ENCODE results near the gene CPNE8. TPM values are rescaled to one million over a fixed set of nuclear protein-coding genes. Genes with fewer than 3 reads are reported as not detected.

CPNE8 gene
- total RNA-seq, 1 experiment from 2014 or later = 13.5 TPM

DNA sequence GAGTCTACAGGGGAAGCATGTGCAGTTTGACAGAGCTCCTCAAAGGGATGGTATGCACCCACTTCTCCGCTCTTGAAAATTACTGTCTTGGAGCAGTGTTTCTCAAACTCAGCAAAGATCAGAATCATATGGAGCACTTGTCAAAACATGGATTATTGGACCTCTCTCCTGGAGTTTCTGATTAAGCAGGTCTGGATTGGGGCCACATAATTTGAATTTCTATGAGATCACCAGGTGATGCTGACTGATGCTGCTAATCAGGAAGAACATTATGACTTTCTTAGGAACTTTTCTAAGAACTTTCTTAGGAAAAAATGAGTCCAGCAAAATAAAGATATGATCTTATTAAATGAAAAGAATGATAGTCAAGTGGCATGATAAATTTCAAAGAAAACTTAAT is 144.3 kb downstream of the CPNE8 start:
- no peak for DNase-seq
- Histone ChIP-seq H3K4me1 (no peaks in the 10 kb centered on the region), H3K4me3 (ENCODE audit: low read depth, low read length) (no peak overlapping the region), H3K36me3 (ENCODE audit: control insufficient read depth, insufficient read depth, low read length) (no peaks in the 10 kb centered on the region), H3K9me3 (no peaks in the 10 kb centered on the region), H3K27me3 (replicated peaks; ENCODE audit: control insufficient read depth, insufficient read depth, low read length) (no peaks in the 10 kb centered on the region)
- ChIA-PET CTCF (no interaction called here), POLR2A (no interaction called here)
- no peaks in the 10 kb centered on the region for H3K36me3 Mint-ChIP-seq (ENCODE audit: insufficient read depth, unreplicated experiment)
- no peaks in the 10 kb centered on the region for H3K27me3 Mint-ChIP-seq (ENCODE audit: insufficient read depth, unreplicated experiment)
- no peak overlapping the region for H3K4me3 Mint-ChIP-seq (ENCODE audit: unreplicated experiment)
- no peak overlapping the region for H3K27ac Mint-ChIP-seq (ENCODE audit: unreplicated experiment)
- TF ChIP-seq, protein P1, sequence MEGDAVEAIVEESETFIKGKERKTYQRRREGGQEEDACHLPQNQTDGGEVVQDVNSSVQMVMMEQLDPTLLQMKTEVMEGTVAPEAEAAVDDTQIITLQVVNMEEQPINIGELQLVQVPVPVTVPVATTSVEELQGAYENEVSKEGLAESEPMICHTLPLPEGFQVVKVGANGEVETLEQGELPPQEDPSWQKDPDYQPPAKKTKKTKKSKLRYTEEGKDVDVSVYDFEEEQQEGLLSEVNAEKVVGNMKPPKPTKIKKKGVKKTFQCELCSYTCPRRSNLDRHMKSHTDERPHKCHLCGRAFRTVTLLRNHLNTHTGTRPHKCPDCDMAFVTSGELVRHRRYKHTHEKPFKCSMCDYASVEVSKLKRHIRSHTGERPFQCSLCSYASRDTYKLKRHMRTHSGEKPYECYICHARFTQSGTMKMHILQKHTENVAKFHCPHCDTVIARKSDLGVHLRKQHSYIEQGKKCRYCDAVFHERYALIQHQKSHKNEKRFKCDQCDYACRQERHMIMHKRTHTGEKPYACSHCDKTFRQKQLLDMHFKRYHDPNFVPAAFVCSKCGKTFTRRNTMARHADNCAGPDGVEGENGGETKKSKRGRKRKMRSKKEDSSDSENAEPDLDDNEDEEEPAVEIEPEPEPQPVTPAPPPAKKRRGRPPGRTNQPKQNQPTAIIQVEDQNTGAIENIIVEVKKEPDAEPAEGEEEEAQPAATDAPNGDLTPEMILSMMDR (IDR thresholded peaks at IDR 0.05; ENCODE audit: insufficient read depth in 1 of 2, low read depth in 1 of 2, low read length in 1 of 2, severe bottlenecking in 1 of 2, unreplicated experiment in 1 of 2) = no peak
- intact Hi-C loops (cut with micrococcal nuclease; ENCODE audit: unreplicated experiment) = loop anchor here (10.0 kb wide), 1 partner anchor 144 kb away; the partner anchor contains the start of gene CPNE8
- BruUV-seq (replicated peaks) = no TSS peak
- no peaks in the 10 kb centered on the region for H3K4me1 Mint-ChIP-seq (ENCODE audit: low read depth, unreplicated experiment)
- H3K9me3 Mint-ChIP-seq (ENCODE audit: unreplicated experiment) = no peaks in the 10 kb centered on the region

DNA sequence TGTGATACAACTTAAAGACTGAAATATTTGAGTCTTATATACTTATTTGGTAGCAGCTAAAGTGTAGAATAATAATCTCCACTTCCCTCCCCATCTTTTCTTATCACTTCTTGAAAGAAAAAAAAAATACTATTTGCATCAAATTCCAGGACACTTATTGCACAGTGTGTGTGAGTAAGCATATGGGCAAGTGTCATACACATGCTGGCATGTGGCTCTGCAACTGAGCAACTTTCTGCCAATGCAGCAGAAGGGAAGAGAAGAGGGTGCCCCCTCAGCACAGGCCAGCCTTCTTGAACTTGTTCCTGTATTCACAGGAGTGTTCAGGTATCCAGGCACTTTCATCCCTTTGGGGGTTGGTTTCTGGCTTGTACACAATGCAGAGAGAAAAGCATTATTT is 145.8 kb downstream of the CPNE8 start:
- DNase-seq = no peak
- H3K36me3 ChIP-seq (ENCODE audit: control insufficient read depth, insufficient read depth, low read length) = no peaks in the 10 kb centered on the region
- H3K9me3 ChIP-seq = no peaks in the 10 kb centered on the region
- no peak overlapping the region for H3K4me3 ChIP-seq (ENCODE audit: low read depth, low read length)
- ChIA-PET POLR2A (no interaction called here), CTCF (no interaction called here)
- no peaks in the 10 kb centered on the region for H3K9me3 Mint-ChIP-seq (ENCODE audit: unreplicated experiment)
- no peaks in the 10 kb centered on the region for H3K4me1 Mint-ChIP-seq (ENCODE audit: low read depth, unreplicated experiment)
- no peaks in the 10 kb centered on the region for H3K27me3 ChIP-seq (replicated peaks; ENCODE audit: control insufficient read depth, insufficient read depth, low read length)
- no peaks in the 10 kb centered on the region for H3K36me3 Mint-ChIP-seq (ENCODE audit: insufficient read depth, unreplicated experiment)
- no peak overlapping the region for H3K4me3 Mint-ChIP-seq (ENCODE audit: unreplicated experiment)
- no peak overlapping the region for H3K27ac Mint-ChIP-seq (ENCODE audit: unreplicated experiment)
- intact Hi-C loops (cut with micrococcal nuclease; ENCODE audit: unreplicated experiment) = loop anchor here (10.0 kb wide), 1 partner anchor 145 kb away; the partner anchor contains the start of gene CPNE8
- H3K27me3 Mint-ChIP-seq (ENCODE audit: insufficient read depth, unreplicated experiment) = no peaks in the 10 kb centered on the region
- no TSS peak for BruUV-seq (replicated peaks)
- no peaks in the 10 kb centered on the region for H3K4me1 ChIP-seq
- TF ChIP-seq, protein P1 (IDR thresholded peaks at IDR 0.05; ENCODE audit: insufficient read depth in 1 of 2, low read depth in 1 of 2, low read length in 1 of 2, severe bottlenecking in 1 of 2, unreplicated experiment in 1 of 2) = no peak

DNA sequence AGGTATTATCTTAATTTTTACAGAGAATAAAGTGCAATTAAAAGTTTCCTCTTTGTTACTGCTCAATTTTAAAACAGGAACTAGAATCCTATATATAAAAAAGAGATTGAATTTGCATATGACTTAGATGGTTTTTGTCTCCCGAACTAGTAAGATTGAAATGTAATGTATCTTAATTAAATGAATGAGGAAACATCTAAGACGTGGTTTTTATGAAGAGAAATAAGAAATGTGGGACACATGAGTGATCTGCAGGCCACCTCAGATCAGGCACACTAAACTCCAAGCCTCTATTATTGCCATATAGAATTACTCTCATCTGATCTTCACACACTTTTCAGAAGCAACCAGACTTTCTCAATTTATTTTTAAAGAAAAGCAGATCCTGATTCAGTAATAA is 158.6 kb downstream of the CPNE8 start:
- no peaks in the 10 kb centered on the region for H3K27me3 Mint-ChIP-seq (ENCODE audit: insufficient read depth, unreplicated experiment)
- Histone ChIP-seq H3K4me1 (no peaks in the 10 kb centered on the region), H3K27me3 (replicated peaks; ENCODE audit: control insufficient read depth, insufficient read depth, low read length) (no peaks in the 10 kb centered on the region), H3K4me3 (ENCODE audit: low read depth, low read length) (no peak overlapping the region), H3K9me3 (no peaks in the 10 kb centered on the region), H3K36me3 (ENCODE audit: control insufficient read depth, insufficient read depth, low read length) (no peaks in the 10 kb centered on the region; the same call in 1 of the 2 replicates)
- H3K9me3 Mint-ChIP-seq (ENCODE audit: unreplicated experiment) = peaks cover 10% of the 10 kb centered on the region
- peaks cover 9% of the 10 kb centered on the region for H3K4me1 Mint-ChIP-seq (ENCODE audit: low read depth, unreplicated experiment)
- ChIA-PET CTCF (no interaction called here), POLR2A (no interaction called here)
- H3K36me3 Mint-ChIP-seq (ENCODE audit: insufficient read depth, unreplicated experiment) = peaks cover 7% of the 10 kb centered on the region
- DNase-seq = no peak
- intact Hi-C loops (cut with micrococcal nuclease; ENCODE audit: unreplicated experiment) = no loop called here
- no peak overlapping the region for H3K4me3 Mint-ChIP-seq (ENCODE audit: unreplicated experiment)
- no peak overlapping the region for H3K27ac Mint-ChIP-seq (ENCODE audit: unreplicated experiment)
- TF ChIP-seq, protein P1 (IDR thresholded peaks at IDR 0.05; ENCODE audit: insufficient read depth in 1 of 2, low read depth in 1 of 2, low read length in 1 of 2, severe bottlenecking in 1 of 2, unreplicated experiment in 1 of 2) = no peak
- BruUV-seq (replicated peaks) = no TSS peak
